ENCODE measurements around the gene MAP4. TPM values are rescaled to one million over a fixed set of nuclear protein-coding genes. Genes with fewer than 3 reads are reported as not detected.

Gene MAP4
- total and polyA plus RNA-seq, 11 donors = 206 to 1,422 (median 771) TPM

- Histone ChIP-seq H3K36me3 (peaks cover 0 to 56% (median 43%) of the 10 kb centered on the region in 9 donors), H3K4me3 (peak overlapping the region; percentile 49 to 99 (median 84)), H3K27me3 (no peaks in the 10 kb centered on the region), H3K27ac (peak overlapping the region in 7 of 12 donors; percentile 78 to 90 (median 84)), H3K4me1 (peaks cover 0 to 25% (median 20%) of the 10 kb centered on the region in 12 donors), H3K9me3 (no peaks in the 10 kb centered on the region)
- no peak for ATAC-seq
- WGBS, 4 donors = 22 to 34% (median 26%) methylated on average over 7 of the region's 7 CpGs
- no peak for TF ChIP-seq CTCF (IDR thresholded peaks at IDR 0.05)
- TF ChIP-seq POLR2A (IDR thresholded peaks at IDR 0.05) = no peak
- intact Hi-C loops (cut with DNase I) = loop anchor here in 3 of 10 donors (2.0 to 5.0 kb wide), 3 partner anchors 167 to 332 kb away; no protein-coding TSS in a partner anchor
- no peak for DNase-seq
These were observed 190.6 kb downstream of the MAP4 start for GRCh38 chr3:47825590-47825989.

GRCh38 chr3:47824541-47825473 lies 191.4 kb downstream of the MAP4 start:
- Histone ChIP-seq H3K27me3 (no peaks in the 10 kb centered on the region), H3K9me3 (no peaks in the 10 kb centered on the region), H3K27ac (peak overlapping the region; percentile 1 to 90 (median 82)), H3K4me1 (peaks cover 0 to 25% (median 20%) of the 10 kb centered on the region in 12 donors), H3K4me3 (peak overlapping the region; percentile 49 to 99 (median 84)), H3K36me3 (peaks cover 0 to 56% (median 40%) of the 10 kb centered on the region in 9 donors)
- WGBS, 4 donors = 3 to 8% (median 4%) methylated on average over 29 to 77 of the region's 77 CpGs
- peak in 1 of 2 donors; percentile 37 for TF ChIP-seq POLR2A (IDR thresholded peaks at IDR 0.05)
- TF ChIP-seq CTCF (IDR thresholded peaks at IDR 0.05) = peak; percentile 74 to 94 (median 87)
- ATAC-seq (peak; percentile 83 to 99 (median 98)), DNase-seq (peak; percentile 75 to 89 (median 80))
- intact Hi-C loops (cut with DNase I) = loop anchor here in 4 of 10 donors (1.0 to 5.0 kb wide), 5 partner anchors 167 to 333 kb away; no protein-coding TSS in a partner anchor

GRCh38 chr3:47817609-47818008 lies 198.6 kb downstream of the MAP4 start:
- no peak for ATAC-seq
- WGBS, 4 donors = 92 to 94% (median 94%) methylated on average over 7 of the region's 7 CpGs
- Histone ChIP-seq H3K36me3 (peaks cover 0 to 91% (median 68%) of the 10 kb centered on the region in 9 donors), H3K4me1 (no peaks in the 10 kb centered on the region), H3K27me3 (no peaks in the 10 kb centered on the region), H3K9me3 (no peaks in the 10 kb centered on the region), H3K27ac (no peak overlapping the region), H3K4me3 (no peak overlapping the region)
- intact Hi-C loops (cut with DNase I) = no loop called here
- TF ChIP-seq CTCF (IDR thresholded peaks at IDR 0.05) (no peak), POLR2A (IDR thresholded peaks at IDR 0.05) (no peak)
- DNase-seq = no peak

DNA sequence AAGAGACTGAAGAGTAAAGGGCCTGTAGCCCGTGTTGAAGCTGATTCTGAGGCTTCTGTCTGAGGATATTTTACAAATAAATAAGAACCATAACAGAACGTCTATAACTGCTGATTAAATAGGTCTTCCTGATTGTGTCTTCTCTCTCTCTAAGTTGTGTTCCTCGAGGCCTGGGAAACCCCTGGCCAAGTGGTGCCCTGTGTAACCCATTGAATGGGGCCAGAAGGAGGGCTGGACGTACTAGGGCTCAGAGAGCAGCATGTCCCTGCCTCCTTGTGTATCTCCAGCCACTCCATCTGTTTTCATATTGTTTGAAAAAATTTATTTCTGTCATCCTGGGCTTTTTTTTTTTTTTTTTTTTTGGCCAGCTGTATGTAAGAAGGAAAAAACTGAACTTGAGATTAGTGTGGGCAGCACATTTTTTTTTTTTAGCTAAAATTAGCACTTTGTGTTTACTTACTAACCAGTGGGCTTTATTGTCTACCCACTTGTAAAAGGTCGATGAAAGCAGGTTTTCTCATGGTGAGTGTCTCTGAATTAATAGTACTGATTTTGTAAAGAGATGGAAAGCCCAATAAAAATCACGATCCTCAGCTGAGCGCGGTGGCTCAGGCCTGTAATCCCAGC lies 202.6 kb downstream of the MAP4 start:
- H3K9me3 ChIP-seq = no peaks in the 10 kb centered on the region
- no peak overlapping the region for H3K27ac ChIP-seq
- TF ChIP-seq POLR2A (IDR thresholded peaks at IDR 0.05) (no peak), CTCF (IDR thresholded peaks at IDR 0.05) (no peak)
- DNase-seq (no peak), ATAC-seq (no peak)
- H3K36me3 ChIP-seq = peaks cover 2 to 95% (median 78%) of the 10 kb centered on the region in 9 donors
- no peak overlapping the region for H3K4me3 ChIP-seq
- whole genome bisulfite sequencing, 4 donors = 82 to 84% (median 83%) methylated on average over 8 of the region's 8 CpGs
- H3K4me1 ChIP-seq = no peaks in the 10 kb centered on the region
- intact Hi-C loops (cut with DNase I) = no loop called here
- H3K27me3 ChIP-seq = no peaks in the 10 kb centered on the region

Measured in heart left ventricle (tissue), 16 donors.